Astrocyte (in vitro differentiated cells and primary cell): ENCODE results near the gene EVA1C. TPM values are rescaled to one million over a fixed set of nuclear protein-coding genes. Genes with fewer than 3 reads are reported as not detected.

Source experiments
- DNase-seq: peaks from one replicate; pipeline ENCODE4 v3.0.0-alpha.2; 2010; ENCODE audit warnings: low read depth
- FAIRE-seq: peaks from 2 replicates; lab custom pipeline; 2011; peaks lifted over from hg19 to GRCh38; lab: Jason Lieb, UNC
- H2AFZ ChIP-seq: 2 replicates; pipeline ENCODE4 v1.6.0; 2012; ENCODE audit warnings: low read depth, low read length, inconsistent platforms
- H3K27ac ChIP-seq: 2 replicates; pipeline ENCODE4 v1.5.1; 2011; ENCODE audit warnings: low read depth, low read length, inconsistent platforms
- H3K27me3 ChIP-seq: 2 replicates; pipeline ENCODE4 v1.6.0; 2011; ENCODE audit warnings: low read length, inconsistent platforms; ENCODE audit not compliant: insufficient read depth
- H3K36me3 ChIP-seq: 2 replicates; pipeline ENCODE4 v1.5.1; 2011; ENCODE audit warnings: low read length, inconsistent platforms; ENCODE audit not compliant: insufficient read depth
- H3K4me1 ChIP-seq: 2 replicates; pipeline ENCODE4 v1.5.1; 2011; ENCODE audit warnings: low read length, inconsistent platforms; ENCODE audit not compliant: insufficient read depth
- H3K4me2 ChIP-seq: 2 replicates; pipeline ENCODE4 v1.6.0; 2012; ENCODE audit warnings: low read length, inconsistent platforms
- H3K4me3 ChIP-seq: 2 replicates; pipeline ENCODE4 v1.5.1; 2011; ENCODE audit warnings: low read depth, mild to moderate bottlenecking, low read length, inconsistent platforms; ENCODE audit not compliant: insufficient read depth
- H3K79me2 ChIP-seq: 2 replicates; pipeline ENCODE4 v1.6.0; 2012; ENCODE audit warnings: mild to moderate bottlenecking, low read length, inconsistent platforms; ENCODE audit not compliant: insufficient read depth
- H3K9ac ChIP-seq: 2 replicates; pipeline ENCODE4 v1.6.0; 2012; ENCODE audit warnings: mild to moderate bottlenecking, low read length, inconsistent platforms
- H3K9me3 ChIP-seq: 2 replicates; pipeline ENCODE4 v1.5.1; 2012; ENCODE audit warnings: low read depth, mild to moderate bottlenecking, low read length, inconsistent platforms; ENCODE audit not compliant: insufficient read depth
- H4K20me1 ChIP-seq: 2 replicates; pipeline ENCODE4 v1.6.0; 2012; ENCODE audit warnings: low read length, inconsistent platforms; ENCODE audit not compliant: insufficient read depth
- H3K27ac Mint-ChIP-seq: one replicate; pipeline ENCODE4 v1.8.0; 2021; ENCODE audit warnings: mild to moderate bottlenecking, mixed read lengths; ENCODE audit not compliant: unreplicated experiment
- H3K27me3 Mint-ChIP-seq: one replicate; pipeline ENCODE4 v1.8.0; 2021; ENCODE audit warnings: low read depth, mixed read lengths; ENCODE audit not compliant: unreplicated experiment
- H3K36me3 Mint-ChIP-seq: one replicate; pipeline ENCODE4 v1.8.0; 2021; ENCODE audit warnings: low read depth, mixed read lengths; ENCODE audit not compliant: unreplicated experiment
- H3K4me1 Mint-ChIP-seq: one replicate; pipeline ENCODE4 v1.8.0; 2021; ENCODE audit warnings: low read depth, mixed read lengths; ENCODE audit not compliant: unreplicated experiment
- H3K4me3 Mint-ChIP-seq: one replicate; pipeline ENCODE4 v1.8.0; 2021; ENCODE audit warnings: mild to moderate bottlenecking, moderate library complexity, mixed read lengths; ENCODE audit not compliant: unreplicated experiment
- H3K9me3 Mint-ChIP-seq: one replicate; pipeline ENCODE4 v1.8.0; 2021; ENCODE audit warnings: mild to moderate bottlenecking, mixed read lengths; ENCODE audit not compliant: unreplicated experiment
- CTCF ChIP-seq: IDR thresholded peaks from 2 replicates; pipeline ENCODE4 v1.5.1; 2011; ENCODE audit warnings: low read depth, mild to moderate bottlenecking, inconsistent platforms, low read length, moderate library complexity; ENCODE audit not compliant: insufficient read depth
- EZH2 ChIP-seq: IDR thresholded peaks from 2 replicates; pipeline ENCODE4 v1.6.1; 2012; ENCODE audit warnings: mild to moderate bottlenecking, low read length, inconsistent platforms; ENCODE audit not compliant: insufficient read depth
- total RNA-seq: library from RNA; stranded (reverse); gene quantifications from 2 replicates; pipeline ENCODE4 v1.2.1, GENCODE V29; 2021

EVA1C gene
- total RNA-seq, 1 donor from 2014 or later: not detected

DNA sequence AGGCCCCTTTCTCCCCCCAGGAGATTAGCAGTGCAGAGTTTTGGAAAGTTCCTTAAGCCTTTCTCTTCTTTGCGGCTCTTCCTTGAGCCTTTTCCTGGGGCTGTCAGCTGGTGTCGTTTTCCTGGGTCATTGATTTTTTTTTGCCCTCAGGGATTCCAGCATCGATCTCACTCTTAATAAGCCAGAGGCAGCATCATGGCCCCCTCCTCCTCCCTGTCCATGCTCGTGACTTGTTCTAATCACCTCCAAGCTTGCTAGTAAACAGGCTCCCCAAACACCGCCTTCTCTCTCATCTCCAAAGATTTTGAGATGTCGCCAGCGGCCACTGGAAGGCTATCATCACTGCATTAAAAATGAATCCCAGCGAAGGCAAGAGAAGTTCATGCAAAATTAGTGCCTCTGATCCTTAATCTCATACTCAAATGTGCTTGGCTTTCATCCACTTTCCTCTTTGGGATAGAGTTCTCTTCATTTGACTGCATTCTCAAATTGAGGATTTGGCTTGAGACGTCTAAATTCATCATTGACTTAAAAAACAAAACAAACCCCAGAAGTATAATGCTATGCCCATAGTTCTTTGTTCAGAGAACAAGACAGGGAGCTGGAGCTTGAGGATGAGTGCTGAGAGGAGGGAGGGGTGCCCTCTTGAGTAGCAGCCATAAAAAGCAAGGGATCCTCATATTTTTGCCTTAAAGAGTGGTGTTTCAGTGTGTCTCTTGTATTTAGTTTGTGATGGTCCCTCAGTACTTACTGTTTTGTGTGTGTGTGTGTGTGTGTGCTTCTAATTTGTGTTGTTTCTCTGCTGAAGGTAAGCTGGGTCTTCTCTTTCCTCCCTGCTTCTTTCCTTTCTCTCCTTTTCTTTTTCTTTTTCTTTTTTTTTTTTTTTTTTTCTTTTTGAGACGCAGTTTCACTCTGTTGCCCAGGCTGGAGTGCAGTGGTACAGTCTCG lies 3.2 kb downstream of the EVA1C start:
- Histone ChIP-seq H3K4me1 (peaks cover 31% of the 10 kb centered on the region), H2AFZ (peak overlapping the region; percentile 15), H3K27me3 (no peaks in the 10 kb centered on the region), H3K36me3 (no peaks in the 10 kb centered on the region), H3K4me2 (peak overlapping the region; percentile 99), H3K4me3 (no peak overlapping the region), H3K9me3 (no peaks in the 10 kb centered on the region), H3K27ac (no peak overlapping the region), H3K79me2 (peaks cover 46% of the 10 kb centered on the region), H4K20me1 (no peaks in the 10 kb centered on the region), H3K9ac (peak overlapping the region; percentile 88)
- H3K4me1 Mint-ChIP-seq: no peaks in the 10 kb centered on the region
- H3K36me3 Mint-ChIP-seq: no peaks in the 10 kb centered on the region
- H3K27me3 Mint-ChIP-seq: peaks cover 51% of the 10 kb centered on the region
- H3K4me3 Mint-ChIP-seq: no peak overlapping the region
- TF ChIP-seq CTCF (no peak), EZH2 (no peak)
- H3K27ac Mint-ChIP-seq: no peak overlapping the region
- DNase-seq (no peak), FAIRE-seq (no peak)
- H3K9me3 Mint-ChIP-seq: no peaks in the 10 kb centered on the region

DNA sequence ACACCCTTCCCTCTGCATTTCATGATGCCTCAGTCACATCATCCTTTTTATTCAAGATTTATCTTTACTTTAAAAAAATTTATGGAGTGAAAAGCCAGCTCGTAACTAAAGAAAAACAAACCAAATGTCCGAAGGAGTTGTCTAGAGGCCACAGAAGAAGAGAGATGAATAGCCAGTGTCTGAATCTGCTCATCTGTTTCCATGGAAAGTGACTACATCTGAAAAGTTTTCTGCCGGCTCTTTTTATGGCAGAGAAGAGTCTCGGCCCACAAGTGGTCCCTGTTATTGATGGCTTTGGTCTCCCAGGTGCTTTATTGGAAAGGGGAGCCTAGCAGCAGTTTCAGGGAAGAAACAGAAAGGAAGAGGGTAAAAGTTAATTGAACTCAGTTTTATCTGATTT lies 5.6 kb downstream of the EVA1C start:
- Mint-ChIP-seq H3K4me1 (peaks cover 2% of the 10 kb centered on the region), H3K9me3 (peaks cover 3% of the 10 kb centered on the region), H3K27me3 (peaks cover 36% of the 10 kb centered on the region), H3K4me3 (no peak overlapping the region), H3K27ac (no peak overlapping the region), H3K36me3 (peaks cover 3% of the 10 kb centered on the region)
- Histone ChIP-seq H3K9me3 (no peaks in the 10 kb centered on the region), H2AFZ (no peak overlapping the region), H3K4me2 (no peak overlapping the region), H3K27me3 (no peaks in the 10 kb centered on the region), H4K20me1 (no peaks in the 10 kb centered on the region), H3K27ac (no peak overlapping the region), H3K4me3 (no peak overlapping the region), H3K9ac (no peak overlapping the region), H3K79me2 (peaks cover 51% of the 10 kb centered on the region), H3K4me1 (peaks cover 18% of the 10 kb centered on the region), H3K36me3 (no peaks in the 10 kb centered on the region)
- DNase-seq (no peak), FAIRE-seq (no peak)
- TF ChIP-seq CTCF (no peak), EZH2 (no peak)

- FAIRE-seq (no peak), DNase-seq (no peak)
- Histone ChIP-seq H3K27ac (no peak overlapping the region), H4K20me1 (no peaks in the 10 kb centered on the region), H3K36me3 (no peaks in the 10 kb centered on the region), H3K9me3 (no peaks in the 10 kb centered on the region), H3K4me3 (no peak overlapping the region), H2AFZ (no peak overlapping the region), H3K4me1 (peaks cover 36% of the 10 kb centered on the region), H3K4me2 (no peak overlapping the region), H3K79me2 (peaks cover 32% of the 10 kb centered on the region), H3K9ac (no peak overlapping the region), H3K27me3 (no peaks in the 10 kb centered on the region)
- H3K36me3 Mint-ChIP-seq: peaks cover 3% of the 10 kb centered on the region
- TF ChIP-seq EZH2 (no peak), CTCF (no peak)
- peaks cover 3% of the 10 kb centered on the region for H3K9me3 Mint-ChIP-seq
- no peak overlapping the region for H3K27ac Mint-ChIP-seq
- H3K4me1 Mint-ChIP-seq: peaks cover 13% of the 10 kb centered on the region
- peaks cover 7% of the 10 kb centered on the region for H3K27me3 Mint-ChIP-seq
- H3K4me3 Mint-ChIP-seq: no peak overlapping the region
Observed at GRCh38 chr21:32422064-32422463, 9.6 kb downstream of the EVA1C start.
